H4 (cell line): ENCODE measurements around the gene ATG13. TPM values are rescaled to one million over a fixed set of nuclear protein-coding genes. Genes with fewer than 3 reads are reported as not detected.

Experiments used
- DNase-seq: peaks from one replicate; pipeline ENCODE4 v3.0.0-alpha.2; 2015; ENCODE audit warnings: low spot score
- total RNA-seq: library from RNA; depleted of rRNA; stranded (reverse); fragments of >200 nt; shearing (Covaris generic); gene quantifications from 2 replicates; pipeline ENCODE4 v1.2.3, GENCODE V29; 2014

ATG13 gene
- total RNA-seq, 1 experiment from 2014 or later = 88.3 TPM

GRCh38 chr11:46676436-46677158 lies 59.2 kb downstream of the ATG13 start:
- no peak for DNase-seq

GRCh38 chr11:46677169-46677568 lies 59.8 kb downstream of the ATG13 start:
- DNase-seq = no peak

GRCh38 chr11:46677991-46678740 lies 60.8 kb downstream of the ATG13 start:
- DNase-seq = no peak

GRCh38 chr11:46678741-46679130 lies 61.4 kb downstream of the ATG13 start:
- no peak for DNase-seq

GRCh38 chr11:46679241-46680163 lies 62.1 kb downstream of the ATG13 start:
- no peak for DNase-seq

GRCh38 chr11:46680164-46680760 lies 62.9 kb downstream of the ATG13 start:
- no peak for DNase-seq

GRCh38 chr11:46680815-46681214 lies 63.5 kb downstream of the ATG13 start:
- no peak for DNase-seq

- DNase-seq = no peak
These were observed 64.5 kb downstream of the ATG13 start for GRCh38 chr11:46681814-46682213.

GRCh38 chr11:46682773-46683752 lies 65.7 kb downstream of the ATG13 start:
- DNase-seq = no peak

- no peak for DNase-seq
These were observed 67.0 kb downstream of the ATG13 start for GRCh38 chr11:46684367-46684766.

GRCh38 chr11:46686886-46687795 lies 69.8 kb downstream of the ATG13 start:
- DNase-seq = no peak

GRCh38 chr11:46690702-46691101 lies 73.3 kb downstream of the ATG13 start:
- DNase-seq = no peak

- no peak for DNase-seq
These were observed 75.1 kb downstream of the ATG13 start for GRCh38 chr11:46692450-46692849.

- no peak for DNase-seq
These were observed 76.3 kb downstream of the ATG13 start for GRCh38 chr11:46693597-46694012.

GRCh38 chr11:46694072-46694471 lies 76.7 kb downstream of the ATG13 start:
- DNase-seq = no peak

- no peak for DNase-seq
These were observed 77.3 kb downstream of the ATG13 start for GRCh38 chr11:46694607-46695006.

GRCh38 chr11:46695345-46696211 lies 78.2 kb downstream of the ATG13 start:
- no peak for DNase-seq

GRCh38 chr11:46696212-46696558 lies 78.8 kb downstream of the ATG13 start:
- no peak for DNase-seq

GRCh38 chr11:46697303-46697702 lies 80.0 kb downstream of the ATG13 start:
- no peak for DNase-seq
